GM18867 (cell line): ENCODE data around the gene STK40.

Experiments used
- ATAC-seq: cut with Tn5 transposase; IDR thresholded peaks from one replicate; pipeline ENCODE4 v1.9.1; 2021; ENCODE audit warnings: mild to moderate bottlenecking, moderate library complexity; ENCODE audit not compliant: unreplicated experiment

The STK40 gene, protein sequence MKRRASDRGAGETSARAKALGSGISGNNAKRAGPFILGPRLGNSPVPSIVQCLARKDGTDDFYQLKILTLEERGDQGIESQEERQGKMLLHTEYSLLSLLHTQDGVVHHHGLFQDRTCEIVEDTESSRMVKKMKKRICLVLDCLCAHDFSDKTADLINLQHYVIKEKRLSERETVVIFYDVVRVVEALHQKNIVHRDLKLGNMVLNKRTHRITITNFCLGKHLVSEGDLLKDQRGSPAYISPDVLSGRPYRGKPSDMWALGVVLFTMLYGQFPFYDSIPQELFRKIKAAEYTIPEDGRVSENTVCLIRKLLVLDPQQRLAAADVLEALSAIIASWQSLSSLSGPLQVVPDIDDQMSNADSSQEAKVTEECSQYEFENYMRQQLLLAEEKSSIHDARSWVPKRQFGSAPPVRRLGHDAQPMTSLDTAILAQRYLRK

DNA sequence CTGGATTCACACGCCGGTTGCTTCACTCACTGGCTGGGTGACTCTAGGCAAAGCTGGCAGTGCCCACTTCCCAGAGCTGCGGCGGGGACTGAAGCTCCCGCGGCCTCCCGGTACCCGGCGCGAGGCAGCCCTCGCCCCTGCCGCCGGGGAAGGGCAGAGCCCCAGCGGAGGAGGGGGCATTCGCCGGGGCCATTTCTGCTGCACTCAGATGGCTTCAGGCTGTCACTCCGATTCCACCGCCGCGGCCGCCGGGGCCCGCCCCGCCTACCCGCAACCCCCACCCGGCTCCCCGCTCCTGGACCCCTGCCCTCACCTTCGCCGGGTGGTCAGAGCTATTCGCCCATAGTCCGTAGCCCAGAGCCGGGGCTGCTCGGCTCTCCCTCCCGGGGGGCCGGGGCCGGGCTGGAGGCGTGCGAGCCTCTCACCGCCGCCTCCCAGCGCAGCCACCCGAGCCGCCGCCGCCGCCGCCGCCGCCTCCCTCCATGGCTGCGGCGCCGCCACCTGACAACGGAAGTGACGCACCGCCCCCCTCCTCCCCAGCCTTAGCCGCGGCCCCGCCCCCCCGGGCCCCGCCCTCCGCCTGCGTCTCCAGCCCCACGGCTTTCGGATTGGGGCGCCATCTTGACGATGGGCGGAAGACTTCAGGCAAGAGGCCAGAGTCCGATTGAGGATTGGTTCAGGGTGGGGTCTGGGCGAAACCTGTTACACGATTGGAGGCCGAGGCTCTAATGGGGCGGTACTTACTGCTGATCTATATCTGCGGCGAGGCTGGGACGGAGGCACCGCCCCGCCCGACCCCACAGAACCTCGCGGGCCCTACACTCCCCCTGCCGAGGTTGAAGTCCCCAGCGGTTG is at the start of gene STK40:
TSS of gene STK40 (minus strand) at position 515 of the 855 bp plus-strand sequence. CDS start 24,592 bp downstream, outside the sequence.
- ATAC-seq: peak; percentile 82

DNA sequence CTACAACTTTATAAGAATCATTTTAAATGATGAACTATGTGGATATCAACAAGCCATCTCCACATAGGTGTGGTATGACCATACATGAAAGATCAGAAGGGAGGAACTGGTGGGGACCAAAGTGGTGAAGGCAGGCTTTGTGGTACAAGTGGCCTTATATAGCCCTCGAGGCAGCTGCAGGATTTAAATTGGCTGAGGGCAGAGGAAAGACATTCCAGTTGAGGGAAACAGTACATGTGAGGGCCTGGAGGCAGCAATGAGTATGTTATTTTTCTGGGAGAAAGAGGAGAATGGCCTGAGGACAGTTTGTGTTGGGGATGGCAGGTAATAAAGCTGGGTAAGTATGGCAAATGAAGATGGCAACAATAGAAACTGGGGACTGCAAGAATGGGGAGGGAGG is 47.4 kb upstream of the STK40 start:
- no peak for ATAC-seq

DNA sequence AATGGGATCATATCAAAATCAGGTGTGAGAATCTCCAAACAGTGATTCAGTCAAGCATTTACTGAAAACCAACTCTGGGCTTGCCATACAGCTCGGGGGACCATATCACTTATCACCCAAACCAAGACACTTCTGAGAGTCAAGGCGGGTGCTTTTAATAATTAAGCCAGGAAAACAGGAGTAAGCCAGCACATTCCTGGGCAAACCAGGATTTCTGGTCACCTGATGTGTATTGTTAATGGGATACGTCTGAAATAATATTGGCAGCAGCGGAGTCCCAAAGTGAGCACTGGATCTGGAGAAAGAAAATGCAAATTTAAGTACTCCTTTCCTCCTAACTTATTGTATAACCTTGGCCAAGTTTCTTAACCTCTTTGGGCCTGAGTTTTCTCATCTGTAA is 46.9 kb upstream of the STK40 start:
- ATAC-seq: no peak

DNA sequence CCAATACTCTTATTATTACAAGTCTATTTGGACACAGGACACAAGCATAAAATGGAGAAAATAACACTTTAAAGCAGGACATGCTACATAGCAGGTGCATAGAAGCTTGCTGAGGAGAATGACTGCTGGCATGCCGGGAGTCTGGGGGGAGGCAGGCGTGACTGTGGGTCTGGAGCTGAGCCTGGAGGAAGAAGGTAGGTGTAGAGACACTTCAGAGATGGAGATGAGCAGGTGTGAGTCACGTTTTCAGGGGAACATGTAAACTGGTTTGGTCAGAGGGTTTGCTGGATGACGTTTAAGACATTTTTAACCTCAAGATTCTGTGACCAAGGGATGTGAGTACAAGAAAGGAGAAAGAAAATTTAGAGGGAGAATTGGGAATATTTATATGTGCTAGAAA is 40.1 kb upstream of the STK40 start:
- no peak for ATAC-seq

GRCh38 chr1:36421649-36422048 is 35.9 kb upstream of the STK40 start:
- ATAC-seq: no peak

- no peak for ATAC-seq
Measured at GRCh38 chr1:36420836-36421317, 35.2 kb upstream of the STK40 start.

- ATAC-seq: no peak
Measured at GRCh38 chr1:36420409-36420808, 34.7 kb upstream of the STK40 start.

- no peak for ATAC-seq
Measured at GRCh38 chr1:36419569-36419968, 33.8 kb upstream of the STK40 start.

- ATAC-seq: no peak
Measured at GRCh38 chr1:36419140-36419539, 33.4 kb upstream of the STK40 start.

DNA sequence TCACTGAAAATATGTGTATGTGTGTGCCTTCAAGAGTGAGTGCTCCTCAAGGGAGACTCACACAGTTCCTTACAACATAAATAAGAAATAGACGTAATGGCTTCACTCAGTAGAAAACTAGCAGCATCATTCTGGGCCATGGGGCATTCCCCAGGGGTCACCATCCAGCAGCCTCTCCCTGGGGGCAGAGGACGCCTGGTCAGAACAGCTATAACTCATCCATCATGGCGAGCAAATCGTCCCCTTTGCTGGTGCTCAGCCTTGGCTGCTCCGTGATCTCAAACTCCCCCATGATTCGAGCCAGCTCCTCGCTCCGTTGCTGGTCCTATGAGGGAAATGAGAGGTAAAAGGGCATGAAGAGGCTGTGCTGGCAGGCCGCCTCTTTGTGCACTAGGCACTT is 32.2 kb upstream of the STK40 start:
- no peak for ATAC-seq

GRCh38 chr1:36415661-36416326 is 30.1 kb upstream of the STK40 start:
- no peak for ATAC-seq

DNA sequence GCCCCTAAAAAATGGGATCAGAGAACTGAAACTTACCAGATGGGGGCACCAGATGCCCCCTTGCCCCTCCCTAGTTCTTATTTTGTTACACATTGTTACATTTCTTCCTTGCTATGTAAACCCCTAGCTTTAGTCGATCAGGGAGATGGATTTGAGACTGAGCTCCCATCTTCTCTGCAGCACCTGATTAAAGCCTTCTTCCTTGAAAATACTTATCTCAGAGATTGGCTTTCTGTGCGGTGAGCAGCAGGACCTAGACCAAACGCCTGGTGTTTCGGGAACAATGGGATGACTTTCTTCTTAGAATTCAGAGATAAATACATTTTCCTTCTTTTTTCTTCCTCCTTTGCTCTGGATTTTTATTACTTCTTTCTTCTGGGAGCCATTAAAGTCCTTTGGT is 28.7 kb upstream of the STK40 start:
- ATAC-seq: no peak

DNA sequence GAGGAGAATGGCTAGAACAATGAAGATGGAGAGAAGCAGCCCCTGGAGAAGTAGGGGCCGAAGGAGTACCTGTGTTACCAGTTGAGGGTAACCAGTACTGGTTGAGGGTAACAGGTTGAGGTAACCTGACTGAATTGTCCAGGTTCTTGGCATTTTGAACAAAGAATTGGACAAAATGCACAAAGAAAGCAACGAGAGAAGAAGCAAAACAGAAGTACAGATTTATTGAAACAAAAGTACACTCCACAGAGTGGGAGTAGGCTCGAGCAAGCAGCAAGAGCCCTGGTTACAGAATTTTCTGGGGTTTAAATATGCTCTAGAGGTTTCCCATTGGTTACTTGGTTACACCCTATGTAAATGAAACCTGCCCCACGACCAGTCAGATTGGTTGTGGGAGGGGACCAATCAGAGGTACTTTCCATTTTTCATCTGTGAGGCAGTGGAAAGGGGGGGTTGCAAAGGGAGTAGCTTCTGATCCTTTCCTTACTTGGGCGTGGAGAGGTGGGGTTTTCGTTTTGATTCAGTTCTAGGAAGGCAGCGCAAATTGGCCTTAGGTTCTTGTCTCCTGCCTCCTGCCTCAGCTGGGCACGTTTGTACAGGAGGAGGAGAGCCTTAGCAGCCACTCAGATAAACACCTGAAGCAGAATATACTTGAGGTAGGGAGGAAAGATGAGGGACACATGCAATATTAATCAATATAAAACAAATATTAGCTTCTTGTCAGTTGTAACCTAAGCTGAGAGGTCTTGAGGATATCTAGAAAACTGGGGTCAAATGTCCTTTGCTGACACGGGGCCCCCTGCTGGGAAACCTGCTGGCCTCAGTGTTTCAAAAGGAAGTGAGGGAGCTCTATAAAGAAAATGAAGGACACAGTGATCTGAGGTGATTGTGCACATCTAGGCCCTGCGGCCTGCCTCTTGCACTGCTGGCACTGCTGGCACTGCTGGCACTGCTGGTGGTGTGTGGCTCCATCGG is 26.2 kb upstream of the STK40 start:
- no peak for ATAC-seq

DNA sequence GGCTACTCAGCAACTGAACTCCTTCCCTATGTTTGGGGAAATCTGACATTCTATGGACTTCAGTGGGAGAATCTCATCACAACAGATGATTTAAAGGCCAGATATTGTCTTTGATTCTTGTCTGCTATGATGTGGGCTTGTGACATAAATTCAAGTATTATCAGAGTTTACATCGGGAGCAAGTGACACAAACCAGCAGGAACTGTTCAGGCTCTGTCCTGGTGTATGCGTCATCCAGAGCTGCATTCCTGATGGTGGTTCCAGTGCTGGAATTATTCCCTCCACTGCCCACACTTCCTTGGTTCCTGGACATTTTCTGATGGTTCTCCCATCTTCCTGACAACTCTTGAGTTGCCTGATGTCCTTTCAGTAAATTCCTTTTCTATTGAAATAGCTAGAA is 22.8 kb upstream of the STK40 start:
- ATAC-seq: no peak

DNA sequence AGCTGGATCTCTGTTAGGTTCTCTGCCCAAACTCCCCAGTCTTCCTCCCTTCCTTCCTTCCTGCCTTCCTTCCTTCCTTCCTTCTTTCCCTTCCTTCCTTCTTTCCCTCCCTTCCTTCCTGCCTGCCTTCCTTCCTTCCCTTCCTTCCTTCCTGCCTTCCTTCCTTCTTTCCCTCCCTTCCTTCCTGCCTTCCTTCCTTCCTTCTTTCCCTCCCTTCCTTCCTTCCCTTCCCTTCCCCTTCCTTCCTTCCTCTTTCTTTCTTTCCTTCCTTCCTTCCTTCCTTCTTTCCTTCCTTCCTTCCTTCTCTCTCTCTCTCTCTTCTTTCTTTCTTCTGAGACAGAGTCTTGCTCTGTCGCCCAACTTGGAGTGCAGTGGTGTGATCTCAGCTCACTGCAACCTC is 20.7 kb upstream of the STK40 start:
- ATAC-seq: no peak

GRCh38 chr1:36402504-36402890 is 16.8 kb upstream of the STK40 start:
- no peak for ATAC-seq

GRCh38 chr1:36401602-36402503 is 16.1 kb upstream of the STK40 start:
- no peak for ATAC-seq

- ATAC-seq: peak; percentile 66
Measured at GRCh38 chr1:36400825-36401601, 15.3 kb upstream of the STK40 start.

DNA sequence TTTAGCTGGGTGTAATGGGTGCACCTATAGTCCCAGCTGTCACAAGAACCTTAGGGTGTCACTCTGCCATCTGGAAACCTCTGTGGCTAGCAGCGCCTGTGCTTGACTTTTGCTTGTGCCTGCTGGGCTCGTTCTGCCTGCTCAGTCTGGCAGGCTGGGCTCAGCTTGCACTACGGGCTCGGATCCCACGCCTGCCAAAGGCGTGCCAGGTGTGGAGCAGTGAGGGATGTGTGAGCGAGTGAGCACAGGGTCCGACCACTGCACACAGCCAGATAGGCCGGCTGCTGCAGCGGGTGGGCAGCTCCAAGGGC is 14.7 kb upstream of the STK40 start:
- peak; percentile 16 for ATAC-seq
